T-helper 2 cell (primary cell): Measurements from ENCODE around the gene DSCAML1.

Experiments
- DNase-seq, 5 experiments: peaks; one replicate each; pipeline versions ENCODE4 v3.0.0 to v3.0.0-alpha.2; 2012 to 2022

DSCAML1 gene

GRCh38 chr11:117515892-117516787 lies 280.9 kb downstream of the DSCAML1 start:
- no peak for DNase-seq

- DNase-seq: no peak
These were observed 282.8 kb downstream of the DSCAML1 start for GRCh38 chr11:117514256-117514655.

- no peak for DNase-seq
These were observed 283.4 kb downstream of the DSCAML1 start for GRCh38 chr11:117513666-117514065.

GRCh38 chr11:117511931-117512539 lies 285.0 kb downstream of the DSCAML1 start:
- DNase-seq: no peak

GRCh38 chr11:117511483-117511930 lies 285.5 kb downstream of the DSCAML1 start:
- no peak for DNase-seq

GRCh38 chr11:117510646-117511045 lies 286.4 kb downstream of the DSCAML1 start:
- no peak for DNase-seq

GRCh38 chr11:117509543-117509942 lies 287.5 kb downstream of the DSCAML1 start:
- DNase-seq: no peak

- no peak for DNase-seq
These were observed 290.0 kb downstream of the DSCAML1 start for GRCh38 chr11:117506971-117507370.

GRCh38 chr11:117505285-117505970 lies 291.6 kb downstream of the DSCAML1 start:
- no peak for DNase-seq

- DNase-seq: no peak
These were observed 294.3 kb downstream of the DSCAML1 start for GRCh38 chr11:117502779-117503100.

- DNase-seq: no peak
These were observed 294.8 kb downstream of the DSCAML1 start for GRCh38 chr11:117502015-117502778.

- no peak for DNase-seq
These were observed 295.6 kb downstream of the DSCAML1 start for GRCh38 chr11:117501237-117501898.

- DNase-seq: no peak
These were observed 298.2 kb downstream of the DSCAML1 start for GRCh38 chr11:117498791-117499190.

GRCh38 chr11:117497206-117497951 lies 299.6 kb downstream of the DSCAML1 start:
- no peak for DNase-seq

GRCh38 chr11:117495357-117495756 lies 301.7 kb downstream of the DSCAML1 start:
- DNase-seq: no peak

GRCh38 chr11:117492578-117493251 lies 304.3 kb downstream of the DSCAML1 start:
- no peak for DNase-seq

GRCh38 chr11:117490911-117491310 lies 306.1 kb downstream of the DSCAML1 start:
- DNase-seq: no peak

- no peak for DNase-seq
These were observed 306.9 kb downstream of the DSCAML1 start for GRCh38 chr11:117489999-117490679.

- no peak for DNase-seq
These were observed 307.7 kb downstream of the DSCAML1 start for GRCh38 chr11:117488996-117489952.
